Measurements from ENCODE around the gene TESPA1.

Gene TESPA1

DNA sequence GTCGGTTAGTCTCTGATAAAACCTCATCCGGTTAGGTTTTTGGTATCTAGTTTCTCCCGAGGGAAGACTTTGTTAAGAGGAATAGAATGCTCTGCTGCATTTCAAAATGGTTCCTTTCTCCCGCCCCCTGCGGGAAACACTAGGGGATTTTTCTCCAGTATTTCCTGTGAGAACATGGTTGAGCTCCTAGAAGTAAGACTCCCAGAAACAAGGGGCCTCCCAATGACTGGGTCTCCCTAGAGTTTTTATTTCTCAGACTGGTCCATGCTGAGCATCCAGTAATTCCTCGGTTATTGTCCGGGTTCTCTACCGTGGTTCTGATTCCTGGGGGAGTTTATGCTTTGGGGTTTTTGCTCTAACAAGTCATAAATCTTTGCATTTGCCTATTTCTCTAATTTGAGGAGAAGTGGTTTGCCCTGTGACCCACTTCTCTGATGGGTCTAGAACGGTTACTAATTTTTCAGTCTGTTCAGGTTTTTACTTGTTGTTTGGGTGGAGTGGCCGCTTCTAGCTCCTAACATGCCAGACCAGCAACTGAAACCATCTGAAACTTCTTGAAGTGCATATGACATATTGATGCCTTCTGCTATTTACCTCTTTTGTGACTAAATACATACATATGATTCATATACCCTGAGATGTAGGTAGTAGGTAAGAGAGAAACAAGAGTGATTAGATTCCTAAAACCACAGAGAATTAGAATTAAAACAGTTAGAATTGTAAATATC is 25.1 kb downstream of the TESPA1 start:
- peak; percentile 75 for DNase-seq (ENCODE audit: low read depth)
- peak overlapping the region; percentile 19 for H3K4me3 ChIP-seq (ENCODE audit: low read depth, low read length)

DNA sequence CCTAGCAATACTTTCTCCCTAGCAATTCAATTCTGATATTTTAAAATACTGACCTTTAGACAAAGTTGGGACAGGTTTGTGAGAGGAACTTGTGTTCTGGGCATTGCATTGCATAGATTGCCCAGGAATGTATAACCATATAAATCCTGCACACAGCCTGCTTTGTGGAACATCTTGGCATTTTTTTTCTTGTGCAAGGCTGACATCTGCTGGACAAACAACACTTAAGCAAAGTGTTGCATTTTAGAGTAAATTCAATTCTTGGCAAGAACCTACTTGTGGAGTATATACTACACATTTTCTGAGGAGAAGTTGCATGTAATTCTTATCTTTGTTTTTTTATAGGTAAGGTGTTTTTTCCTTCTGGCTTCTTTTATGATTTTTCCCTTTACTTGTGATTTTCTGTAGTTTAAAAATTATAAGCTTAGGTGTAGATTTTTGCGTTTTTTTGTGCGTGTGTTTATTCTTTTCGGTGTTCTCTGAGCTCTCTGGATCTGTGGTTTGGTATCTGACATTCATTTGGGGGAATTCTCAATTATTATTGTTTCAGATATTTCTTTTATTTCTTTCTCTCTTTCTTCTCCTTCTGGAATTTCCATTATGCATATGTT is 26.4 kb downstream of the TESPA1 start:
- TF ChIP-seq, protein P1, sequence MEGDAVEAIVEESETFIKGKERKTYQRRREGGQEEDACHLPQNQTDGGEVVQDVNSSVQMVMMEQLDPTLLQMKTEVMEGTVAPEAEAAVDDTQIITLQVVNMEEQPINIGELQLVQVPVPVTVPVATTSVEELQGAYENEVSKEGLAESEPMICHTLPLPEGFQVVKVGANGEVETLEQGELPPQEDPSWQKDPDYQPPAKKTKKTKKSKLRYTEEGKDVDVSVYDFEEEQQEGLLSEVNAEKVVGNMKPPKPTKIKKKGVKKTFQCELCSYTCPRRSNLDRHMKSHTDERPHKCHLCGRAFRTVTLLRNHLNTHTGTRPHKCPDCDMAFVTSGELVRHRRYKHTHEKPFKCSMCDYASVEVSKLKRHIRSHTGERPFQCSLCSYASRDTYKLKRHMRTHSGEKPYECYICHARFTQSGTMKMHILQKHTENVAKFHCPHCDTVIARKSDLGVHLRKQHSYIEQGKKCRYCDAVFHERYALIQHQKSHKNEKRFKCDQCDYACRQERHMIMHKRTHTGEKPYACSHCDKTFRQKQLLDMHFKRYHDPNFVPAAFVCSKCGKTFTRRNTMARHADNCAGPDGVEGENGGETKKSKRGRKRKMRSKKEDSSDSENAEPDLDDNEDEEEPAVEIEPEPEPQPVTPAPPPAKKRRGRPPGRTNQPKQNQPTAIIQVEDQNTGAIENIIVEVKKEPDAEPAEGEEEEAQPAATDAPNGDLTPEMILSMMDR (IDR thresholded peaks at IDR 0.05; ENCODE audit: insufficient read depth, low read depth, low read length, missing control alignments), result peak; percentile 53
- peak; percentile 74 for DNase-seq (ENCODE audit: low read depth)
- H3K4me3 ChIP-seq (ENCODE audit: low read depth, low read length), result no peak overlapping the region

More for the DNA sequence above, 25.1 kb downstream of the TESPA1 start:
- TF ChIP-seq, protein P1 (IDR thresholded peaks at IDR 0.05; ENCODE audit: insufficient read depth, low read depth, low read length, missing control alignments), result no peak

DNA sequence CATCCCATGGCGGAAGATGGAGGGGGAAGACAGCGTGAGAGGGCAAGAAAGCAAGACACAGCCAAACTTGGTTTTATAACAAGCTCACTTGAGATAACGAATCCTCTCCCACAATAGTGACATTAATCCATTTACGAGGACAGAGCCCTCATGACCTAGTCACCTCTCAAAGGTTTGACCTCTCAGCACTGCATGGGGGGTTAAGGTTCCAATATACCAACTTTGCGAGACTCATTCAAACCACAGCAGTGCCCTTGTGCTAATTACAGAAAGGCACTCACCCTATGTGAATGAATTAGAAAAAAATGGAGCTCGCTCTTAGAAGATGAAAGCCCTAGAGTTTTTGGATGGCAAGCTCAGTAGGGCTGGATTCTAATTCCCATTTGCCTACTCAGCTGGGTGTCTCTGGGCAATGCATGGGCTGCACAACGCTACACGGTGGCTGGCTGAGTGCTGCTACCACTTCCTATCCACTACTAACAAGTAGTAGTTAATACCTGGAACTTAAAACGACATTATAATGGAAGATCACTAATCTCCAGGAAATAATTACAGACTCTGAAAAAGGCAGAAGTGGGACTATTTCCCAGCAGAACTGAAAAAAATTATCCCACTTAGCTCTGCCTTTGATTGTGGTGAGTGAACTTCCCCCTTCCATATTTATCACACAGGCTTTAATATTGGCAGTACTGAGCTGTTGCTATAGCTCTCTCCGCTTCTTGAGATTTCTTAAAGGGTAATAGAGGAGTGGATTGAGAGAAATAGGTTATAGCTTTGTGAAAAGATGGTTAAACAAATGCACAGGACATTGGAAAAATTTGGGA is 27.5 kb downstream of the TESPA1 start:
- H3K4me3 ChIP-seq (ENCODE audit: low read depth, low read length), result no peak overlapping the region
- DNase-seq (ENCODE audit: low read depth), result no peak
- TF ChIP-seq, protein P1 (IDR thresholded peaks at IDR 0.05; ENCODE audit: insufficient read depth, low read depth, low read length, missing control alignments), result no peak

DNA sequence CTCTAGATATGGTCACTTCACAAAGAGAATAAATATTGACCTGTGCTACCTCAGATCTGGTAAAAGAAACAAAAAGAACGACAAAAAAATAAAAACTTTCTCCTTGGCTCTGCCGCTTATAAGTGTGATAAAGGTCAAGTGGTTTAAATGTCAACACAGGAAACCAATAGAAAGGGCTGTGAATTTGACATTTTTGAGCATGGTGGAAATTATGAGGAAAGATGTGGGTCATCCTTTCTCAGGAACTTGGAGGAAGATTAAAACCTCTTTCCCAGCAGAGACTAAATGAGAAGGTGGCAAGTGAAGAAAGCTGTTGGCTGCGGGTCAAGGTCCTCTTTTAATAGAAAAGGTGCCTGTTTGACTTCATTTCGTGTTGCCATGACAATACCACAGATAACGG is 28.2 kb downstream of the TESPA1 start:
- DNase-seq (ENCODE audit: low read depth), result no peak

DNA sequence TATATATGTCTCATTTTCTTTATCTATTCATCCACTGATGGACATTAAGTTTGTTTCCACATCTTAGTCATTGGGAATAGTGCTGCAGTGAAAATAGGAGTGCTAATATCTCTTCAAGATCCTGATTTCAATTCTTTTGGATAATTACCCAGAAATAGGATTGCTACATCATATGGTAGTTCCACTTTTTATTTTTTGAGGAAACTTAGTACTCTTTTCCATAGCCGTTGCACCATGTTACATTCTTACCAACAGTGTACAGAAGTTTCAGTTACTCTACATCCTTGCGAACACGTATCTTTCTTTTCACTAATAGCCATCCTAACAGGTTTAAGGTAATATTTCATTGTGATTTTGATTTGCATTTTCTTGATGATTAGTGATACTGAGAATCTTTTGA is 29.8 kb downstream of the TESPA1 start:
- no peak for DNase-seq (ENCODE audit: low read depth)
- no peak overlapping the region for H3K4me3 ChIP-seq (ENCODE audit: low read depth, low read length)
- TF ChIP-seq, protein P1 (IDR thresholded peaks at IDR 0.05; ENCODE audit: insufficient read depth, low read depth, low read length, missing control alignments), result no peak

More for the DNA sequence above, 28.2 kb downstream of the TESPA1 start:
- no peak overlapping the region for H3K4me3 ChIP-seq (ENCODE audit: low read depth, low read length)
- TF ChIP-seq, protein P1 (IDR thresholded peaks at IDR 0.05; ENCODE audit: insufficient read depth, low read depth, low read length, missing control alignments), result no peak

DNA sequence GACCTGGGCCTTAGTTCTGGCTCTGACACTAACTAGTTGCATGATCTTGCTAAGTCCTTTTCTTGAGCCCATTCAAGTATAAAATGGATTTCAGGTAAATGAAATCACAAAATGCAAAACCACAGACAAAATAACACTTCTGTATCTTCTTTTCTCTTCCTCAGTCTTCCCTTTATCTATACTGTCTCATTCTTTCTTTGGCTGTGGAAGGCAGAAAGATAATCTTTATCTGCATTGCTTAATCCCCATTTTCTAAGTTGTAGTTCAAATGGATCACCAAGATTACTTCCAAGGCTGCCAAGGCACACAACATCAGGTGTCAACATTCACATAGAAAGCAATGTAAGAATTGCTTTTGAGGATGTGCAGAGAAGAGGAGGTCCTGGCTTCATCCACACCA is 30.3 kb downstream of the TESPA1 start:
- DNase-seq (ENCODE audit: low read depth), result no peak
- no peak overlapping the region for H3K4me3 ChIP-seq (ENCODE audit: low read depth, low read length)
- TF ChIP-seq, protein P1 (IDR thresholded peaks at IDR 0.05; ENCODE audit: insufficient read depth, low read depth, low read length, missing control alignments), result no peak
